ENCODE data around the gene ADARB1. TPM values are rescaled to one million over a fixed set of nuclear protein-coding genes. Genes with fewer than 3 reads are reported as not detected.

The ADARB1 gene
- total RNA-seq, 1 experiment from 2014 or later: 14.1 TPM

- BruUV-seq (replicated peaks): no TSS peak
Observed at GRCh38 chr21:45225741-45226327, 151.5 kb downstream of the ADARB1 start.

DNA sequence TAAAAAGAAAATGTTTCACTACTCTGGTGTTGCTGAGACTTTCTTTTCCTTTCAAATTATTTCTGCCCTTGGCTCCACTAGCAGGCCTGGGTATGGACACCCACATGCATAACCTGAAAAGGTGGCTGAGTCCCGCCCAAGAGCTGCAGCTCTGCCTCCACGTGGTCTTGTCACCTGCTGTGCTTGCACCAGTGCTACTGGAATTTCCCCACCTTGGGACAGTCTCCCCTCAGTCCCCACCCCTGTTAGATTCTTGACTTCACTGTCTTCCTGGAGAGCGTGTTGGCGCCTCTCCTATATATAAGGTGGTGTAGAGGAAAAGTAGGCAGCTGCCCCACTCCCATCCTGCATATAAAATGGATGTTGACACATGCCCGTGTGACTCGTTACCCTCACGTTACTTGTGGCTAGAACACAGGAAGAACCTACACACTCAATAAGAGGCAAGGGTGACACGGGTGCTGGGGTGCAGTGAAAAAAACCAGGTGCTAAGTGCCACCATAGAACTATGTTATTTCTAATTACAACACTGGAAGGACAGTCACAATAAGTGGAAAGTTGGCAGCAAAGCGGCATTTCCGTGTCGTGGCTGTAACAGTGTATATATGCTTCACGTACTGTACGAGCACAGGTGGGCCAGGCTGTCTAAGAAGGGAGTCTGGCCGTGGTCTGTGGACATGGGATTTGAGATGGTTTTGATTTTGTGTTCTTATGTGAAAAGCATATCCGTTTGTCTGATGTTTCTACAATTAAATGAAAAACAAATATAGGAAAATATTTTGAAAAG, 152.4 kb downstream of the ADARB1 start:
- POLR2A ChIA-PET (ENCODE audit: unreplicated experiment): interaction anchor here (0.6 kb wide), 2 partner anchors 23 to 61 kb away, joined by 3 to 4 read pairs; partner anchors contain the start of gene POFUT2
- H3K36me3 ChIP-seq (ENCODE audit: low read depth, low read length): no peaks in the 10 kb centered on the region
- BruUV-seq (replicated peaks): no TSS peak
- ATAC-seq: peak; percentile 7; the same call in 1 of the 2 replicates
- H3K27me3 ChIP-seq (ENCODE audit: low read length): no peaks in the 10 kb centered on the region
- no peak overlapping the region for H3K9ac ChIP-seq (ENCODE audit: low read length)
- peaks cover 29% of the 10 kb centered on the region for H3K4me1 ChIP-seq (ENCODE audit: insufficient read depth, low read length)
- peak; percentile 23 for DNase-seq
- no peaks in the 10 kb centered on the region for H4K20me1 ChIP-seq (ENCODE audit: low read length)
- CTCF ChIA-PET: interaction anchor here (0.6 to 1.9 kb wide), 2 partner anchors 66 to 86 kb away, joined by 3 to 5 read pairs; no protein-coding TSS in a partner anchor
- TF ChIP-seq EZH2phosphoT487 (IDR thresholded peaks at IDR 0.05; ENCODE audit: borderline replicate concordance, low read length) (no peak), EZH2 (IDR thresholded peaks at IDR 0.05; ENCODE audit: low read length, unreplicated experiment) (no peak)
- H3K9me2 ChIP-seq (replicated peaks; ENCODE audit: low read length): no peaks in the 10 kb centered on the region
- H3K79me2 ChIP-seq (ENCODE audit: low read length): no peaks in the 10 kb centered on the region
- H3K4me2 ChIP-seq (ENCODE audit: low read length): no peak overlapping the region
- H3F3A ChIP-seq (ENCODE audit: low read length, unreplicated experiment): no peaks in the 10 kb centered on the region
- H3K4me3 ChIP-seq (ENCODE audit: low read length): no peak overlapping the region
- H3K27ac ChIP-seq (ENCODE audit: low read length): no peak overlapping the region
- no peak overlapping the region for H2AFZ ChIP-seq (ENCODE audit: low read length)
- no peaks in the 10 kb centered on the region for H3K9me3 ChIP-seq (ENCODE audit: low read length)
- intact Hi-C loops (cut with micrococcal nuclease): loop anchor here (5.0 kb wide), 1 partner anchor 84 kb away; no protein-coding TSS in a partner anchor

More at GRCh38 chr21:45225741-45226327, 151.5 kb downstream of the ADARB1 start:
- Histone ChIP-seq H3K9me2 (replicated peaks; ENCODE audit: low read length) (no peaks in the 10 kb centered on the region), H3K79me2 (ENCODE audit: low read length) (no peaks in the 10 kb centered on the region), H3K4me1 (ENCODE audit: insufficient read depth, low read length) (peaks cover 29% of the 10 kb centered on the region), H3F3A (ENCODE audit: low read length, unreplicated experiment) (no peaks in the 10 kb centered on the region), H3K9ac (ENCODE audit: low read length) (no peak overlapping the region), H2AFZ (ENCODE audit: low read length) (no peak overlapping the region), H3K27me3 (ENCODE audit: low read length) (no peaks in the 10 kb centered on the region), H3K27ac (ENCODE audit: low read length) (no peak overlapping the region), H4K20me1 (ENCODE audit: low read length) (no peaks in the 10 kb centered on the region), H3K9me3 (ENCODE audit: low read length) (no peaks in the 10 kb centered on the region), H3K36me3 (ENCODE audit: low read depth, low read length) (no peaks in the 10 kb centered on the region), H3K4me3 (ENCODE audit: low read length) (no peak overlapping the region), H3K4me2 (ENCODE audit: low read length) (no peak overlapping the region)
- TF ChIP-seq CTCF (conservative IDR thresholded peaks at IDR 0.05; ENCODE audit: low read depth, low read length) (no peak), EZH2 (IDR thresholded peaks at IDR 0.05; ENCODE audit: low read length, unreplicated experiment) (no peak), EZH2phosphoT487 (IDR thresholded peaks at IDR 0.05; ENCODE audit: borderline replicate concordance, low read length) (no peak)
- intact Hi-C loops (cut with micrococcal nuclease): loop anchor here (5.0 kb wide), 1 partner anchor 84 kb away; no protein-coding TSS in a partner anchor
- no peak for ATAC-seq
- no peak for DNase-seq
- POLR2A ChIA-PET (ENCODE audit: unreplicated experiment): no interaction called here
- CTCF ChIA-PET: interaction anchor here (0.6 kb wide), 1 partner anchor 67 kb away, joined by 3 read pairs; no protein-coding TSS in a partner anchor

- Histone ChIP-seq H3K79me2 (ENCODE audit: low read length) (no peaks in the 10 kb centered on the region), H3K9me2 (replicated peaks; ENCODE audit: low read length) (no peaks in the 10 kb centered on the region), H3K27ac (ENCODE audit: low read length) (peak overlapping the region; percentile 29; the same call in 1 of the 2 replicates), H3K9ac (ENCODE audit: low read length) (no peak overlapping the region), H3K4me1 (ENCODE audit: insufficient read depth, low read length) (peaks cover 29% of the 10 kb centered on the region), H3K4me2 (ENCODE audit: low read length) (peak overlapping the region; percentile 54), H3K36me3 (ENCODE audit: low read depth, low read length) (no peaks in the 10 kb centered on the region), H4K20me1 (ENCODE audit: low read length) (no peaks in the 10 kb centered on the region), H3F3A (ENCODE audit: low read length, unreplicated experiment) (no peaks in the 10 kb centered on the region), H2AFZ (ENCODE audit: low read length) (no peak overlapping the region), H3K9me3 (ENCODE audit: low read length) (no peaks in the 10 kb centered on the region), H3K4me3 (ENCODE audit: low read length) (no peak overlapping the region; the same call in 1 of the 2 replicates), H3K27me3 (ENCODE audit: low read length) (no peaks in the 10 kb centered on the region)
- ChIA-PET POLR2A (ENCODE audit: unreplicated experiment) (interaction anchor here (0.7 kb wide), 1 partner anchor 202 kb away, joined by 3 read pairs; no protein-coding TSS in a partner anchor), CTCF (interaction anchor here (1.1 to 1.9 kb wide), 2 partner anchors 42 to 87 kb away, joined by 3 to 5 read pairs; no protein-coding TSS in a partner anchor)
- ATAC-seq (peak; percentile 33), DNase-seq (no peak)
- intact Hi-C loops (cut with micrococcal nuclease): loop anchor here (5.0 kb wide), 1 partner anchor 85 kb away; no protein-coding TSS in a partner anchor
- no TSS peak for BruUV-seq (replicated peaks)
- TF ChIP-seq EZH2phosphoT487 (IDR thresholded peaks at IDR 0.05; ENCODE audit: borderline replicate concordance, low read length) (no peak), CTCF (conservative IDR thresholded peaks at IDR 0.05; ENCODE audit: low read depth, low read length) (no peak; the same call in 1 of the 2 replicates), EZH2 (IDR thresholded peaks at IDR 0.05; ENCODE audit: low read length, unreplicated experiment) (no peak)
Observed at GRCh38 chr21:45227735-45228134, 153.4 kb downstream of the ADARB1 start.

Data from PC-3 (cell line).